Ovary (tissue), 3 donors: ENCODE measurements around the gene GNPTAB.

Experiments used
- CTCF ChIP-seq, 3 donors: fragments of 450-650 bp in 2 of 3; fragments of 200-600 bp in 1 of 3; IDR thresholded peaks; one replicate each; pipeline versions ENCODE4 v1.5.1 to v1.8.0; 2016 to 2022; ENCODE audit warnings: antibody characterized with exemption in 3 of 3, mild to moderate bottlenecking in 1 of 3
- EP300 ChIP-seq: sonication (generic); formaldehyde crosslinking; IDR thresholded peaks from one replicate; pipeline ENCODE4 v1.6.1; 2017; ENCODE audit warnings: antibody characterized with exemption
- POLR2A ChIP-seq: fragments of 450-650 bp; IDR thresholded peaks from one replicate; pipeline ENCODE4 v1.6.1; 2017; ENCODE audit warnings: antibody characterized with exemption, mild to moderate bottlenecking, moderate library complexity
- donor health status: DM: no; HTN: no; CAD: no.

- TF ChIP-seq CTCF (IDR thresholded peaks at IDR 0.05) (no peak), POLR2A (no peak), EP300 (no peak)
These were observed 117.6 kb downstream of the GNPTAB start for GRCh38 chr12:101713059-101713682.
